Fibroblast of lung (primary cell): Measurements from ENCODE around the gene IL36B. TPM values are rescaled to one million over a fixed set of nuclear protein-coding genes. Genes with fewer than 3 reads are reported as not detected.

Experiments used
- DNase-seq, 2 donors: peaks; one replicate each; pipeline versions ENCODE4 v3.0.0 to v3.0.0-alpha.2; 2010; ENCODE audit warnings: low read depth in 2 of 2
- H2AFZ ChIP-seq: 2 replicates; pipeline ENCODE4 v1.5.1; 2012; ENCODE audit warnings: low read length, control low read depth, inconsistent platforms
- H3K27ac ChIP-seq: 2 replicates; pipeline ENCODE4 v1.5.1; 2011; ENCODE audit warnings: low read length, control low read depth; ENCODE audit not compliant: insufficient read depth
- H3K27me3 ChIP-seq: 2 replicates; pipeline ENCODE4 v1.5.1; 2011; ENCODE audit warnings: mild to moderate bottlenecking, low read length; ENCODE audit not compliant: control insufficient read depth, insufficient read depth
- H3K36me3 ChIP-seq: 2 replicates; pipeline ENCODE4 v1.5.1; 2011; ENCODE audit warnings: low read length; ENCODE audit not compliant: control insufficient read depth, insufficient read depth
- H3K4me1 ChIP-seq: 2 replicates; pipeline ENCODE4 v1.5.1; 2011; ENCODE audit warnings: low read length; ENCODE audit not compliant: control insufficient read depth, insufficient read depth; ENCODE audit errors: extremely low read depth
- H3K4me2 ChIP-seq: 2 replicates; pipeline ENCODE4 v1.5.1; 2011; ENCODE audit warnings: low read length, control low read depth; ENCODE audit not compliant: insufficient read depth; ENCODE audit errors: extremely low read depth
- H3K4me3 ChIP-seq, 4 experiments: fragments of 200-600 bp in 1 of 4; sonication (generic) in 1 of 4; replicated peaks in 1 of 4; 2 replicates each; pipeline ENCODE4 v1.5.1; 2011 to 2016; ENCODE audit warnings: low read length in 4 of 4, low read depth in 3 of 4, mild to moderate bottlenecking in 3 of 4, control low read depth in 2 of 4, inconsistent platforms in 1 of 4, mixed read lengths in 1 of 4; ENCODE audit not compliant: insufficient read depth in 1 of 4; ENCODE audit errors: control extremely low read depth in 1 of 4
- H3K79me2 ChIP-seq: 2 replicates; pipeline ENCODE4 v1.5.1; 2012; ENCODE audit warnings: mild to moderate bottlenecking, low read length, inconsistent platforms; ENCODE audit not compliant: control insufficient read depth, insufficient read depth
- H3K9ac ChIP-seq: 2 replicates; pipeline ENCODE4 v1.5.1; 2011; ENCODE audit warnings: mild to moderate bottlenecking, low read length, control low read depth; ENCODE audit not compliant: insufficient read depth
- H3K9me3 ChIP-seq: 2 replicates; pipeline ENCODE4 v1.5.1; 2012; ENCODE audit warnings: low read depth, low read length; ENCODE audit not compliant: control insufficient read depth, insufficient read depth
- H4K20me1 ChIP-seq: 2 replicates; pipeline ENCODE4 v1.5.1; 2011; ENCODE audit warnings: low read length; ENCODE audit not compliant: control insufficient read depth, insufficient read depth; ENCODE audit errors: extremely low read depth
- CTCF ChIP-seq, 2 donors: IDR thresholded peaks in 1 of 2; conservative IDR thresholded peaks in 1 of 2; 1 replicate in 1 of 2; 2 replicates in 1 of 2; pipeline ENCODE4 v1.5.1; 2011 to 2012; ENCODE audit warnings: low read length in 2 of 2, control low read depth in 1 of 2, inconsistent platforms in 1 of 2, low read depth in 1 of 2, mild to moderate bottlenecking in 1 of 2
- EZH2 ChIP-seq: IDR thresholded peaks from 2 replicates; pipeline ENCODE4 v1.5.1; 2012; ENCODE audit warnings: low read length, control low read depth, mild to moderate bottlenecking; ENCODE audit errors: missing control alignments
- polyA plus RNA-seq, 2 donors: library from polyadenylated mRNA; depleted of rRNA in 1 of 2; stranded (reverse) in 1 of 2; unstranded in 1 of 2; fragments of >200 nt; gene quantifications; 2 replicates each; pipeline ENCODE4 v1.2.1, GENCODE V29; 2011 to 2012; ENCODE audit warnings: missing spikeins in 1 of 2
- total RNA-seq: library from RNA; depleted of rRNA; stranded (reverse); fragments of >200 nt; gene quantifications from 2 replicates; pipeline ENCODE4 v1.2.1, GENCODE V29; 2014

Gene IL36B
- total and polyA plus RNA-seq, 2 donors (not counting 1 experiment from before 2014, with no cell fraction given), result not detected

- Histone ChIP-seq H3K27ac (no peak overlapping the region), H3K79me2 (no peaks in the 10 kb centered on the region)
- peak in 1 of 2 donors; percentile 42 for DNase-seq
Measured at GRCh38 chr2:113079131-113079530, 26.5 kb upstream of the IL36B start.

GRCh38 chr2:113078350-113078839 lies 25.7 kb upstream of the IL36B start:
- no peaks in the 10 kb centered on the region for H3K79me2 ChIP-seq
- H3K27me3 ChIP-seq, result peaks cover 7% of the 10 kb centered on the region
- peak in 1 of 2 donors; percentile 67 for DNase-seq
- no peaks in the 10 kb centered on the region for H4K20me1 ChIP-seq
- H3K27ac ChIP-seq, result no peak overlapping the region
- H3K4me3 ChIP-seq, result no peak overlapping the region
- no peaks in the 10 kb centered on the region for H3K9me3 ChIP-seq
- H3K4me2 ChIP-seq, result no peak overlapping the region
- H3K9ac ChIP-seq, result no peak overlapping the region
- H3K4me1 ChIP-seq, result no peaks in the 10 kb centered on the region
- no peaks in the 10 kb centered on the region for H3K36me3 ChIP-seq
- no peak overlapping the region for H2AFZ ChIP-seq
- TF ChIP-seq EZH2 (no peak), CTCF (conservative IDR thresholded peaks at IDR 0.05 in 1 of 2, IDR thresholded peaks at IDR 0.05 in 1 of 2; ENCODE audit: low read depth in 1 of 2, low read length in 2 of 2) (no peak)

More at GRCh38 chr2:113079131-113079530, 26.5 kb upstream of the IL36B start:
- Histone ChIP-seq H3K4me1 (no peaks in the 10 kb centered on the region), H4K20me1 (no peaks in the 10 kb centered on the region), H3K9me3 (no peaks in the 10 kb centered on the region), H3K27me3 (peaks cover 9% of the 10 kb centered on the region), H2AFZ (no peak overlapping the region), H3K4me3 (no peak overlapping the region), H3K4me2 (no peak overlapping the region), H3K9ac (no peak overlapping the region), H3K36me3 (no peaks in the 10 kb centered on the region)
- TF ChIP-seq EZH2 (no peak), CTCF (conservative IDR thresholded peaks at IDR 0.05 in 1 of 2, IDR thresholded peaks at IDR 0.05 in 1 of 2; ENCODE audit: low read depth in 1 of 2, low read length in 2 of 2) (no peak)

- Histone ChIP-seq H4K20me1 (no peaks in the 10 kb centered on the region), H3K4me1 (no peaks in the 10 kb centered on the region), H3K79me2 (no peaks in the 10 kb centered on the region), H3K27ac (no peak overlapping the region), H3K9ac (no peak overlapping the region), H3K4me3 (no peak overlapping the region), H3K36me3 (no peaks in the 10 kb centered on the region), H3K27me3 (peaks cover 5% of the 10 kb centered on the region), H3K4me2 (no peak overlapping the region), H3K9me3 (no peaks in the 10 kb centered on the region), H2AFZ (no peak overlapping the region)
- DNase-seq, result peak in 1 of 2 donors; percentile 45
- TF ChIP-seq EZH2, result no peak
- TF ChIP-seq CTCF (conservative IDR thresholded peaks at IDR 0.05 in 1 of 2, IDR thresholded peaks at IDR 0.05 in 1 of 2; ENCODE audit: low read depth in 1 of 2, low read length in 2 of 2), result no peak
Measured at GRCh38 chr2:113077921-113078320, 25.3 kb upstream of the IL36B start.
